H1 (cell line): ENCODE measurements around the gene HBD. TPM values are rescaled to one million over a fixed set of nuclear protein-coding genes. Genes with fewer than 3 reads are reported as not detected.
A peak's percentile ranks its signal among the peaks of the same experiment; 100 is the strongest.

Experiments used
- CTCF ChIA-PET: fragments of 300-600 bp; sonication (Branson Sonifier 250); formaldehyde crosslinking; loops from one replicate; lab custom pipeline; 2021; ENCODE audit not compliant: partially characterized antibody; lab: Charles Lee
- POLR2A ChIA-PET: fragments of 300-600 bp; sonication (Branson Sonifier 250); formaldehyde crosslinking; loops from one replicate; lab custom pipeline; 2021; ENCODE audit warnings: inconsistent platforms; ENCODE audit not compliant: partially characterized antibody; lab: Charles Lee
- DNase-seq, 2 experiments: peaks; one replicate each; pipeline versions ENCODE4 v3.0.0 to v3.0.0-alpha.2; 2010 to 2022; ENCODE audit warnings: low spot score in 2 of 2, low read depth in 1 of 2, mixed read lengths in 1 of 2
- FAIRE-seq: peaks from 2 replicates; lab custom pipeline; 2011; peaks lifted over from hg19 to GRCh38; lab: Jason Lieb, UNC
- H2AFZ ChIP-seq: 2 replicates; pipeline ENCODE4 v1.8.1; 2012; ENCODE audit warnings: low read length, inconsistent platforms
- H2AK5ac ChIP-seq: 2 replicates; pipeline ENCODE4 v1.6.1; 2013; ENCODE audit warnings: low read depth, low read length
- H2BK120ac ChIP-seq: replicated peaks from 2 replicates; pipeline ENCODE3; 2013; ENCODE audit warnings: low read depth, low read length, inconsistent platforms
- H2BK12ac ChIP-seq: 2 replicates; pipeline ENCODE4 v1.6.1; 2013; ENCODE audit warnings: low read depth, low read length
- H2BK15ac ChIP-seq: 2 replicates; pipeline ENCODE4 v1.6.1; 2013; ENCODE audit warnings: low read length
- H2BK20ac ChIP-seq: 2 replicates; pipeline ENCODE4 v1.6.1; 2013; ENCODE audit warnings: low read length
- H2BK5ac ChIP-seq: 2 replicates; pipeline ENCODE4 v1.6.1; 2013; ENCODE audit warnings: low read depth, low read length
- H3K14ac ChIP-seq: 2 replicates; pipeline ENCODE4 v1.6.1; 2013; ENCODE audit warnings: inconsistent platforms; ENCODE audit not compliant: insufficient read length
- H3K18ac ChIP-seq: 2 replicates; pipeline ENCODE4 v1.6.1; 2013; ENCODE audit warnings: low read length; ENCODE audit errors: extremely low read depth
- H3K23ac ChIP-seq: 2 replicates; pipeline ENCODE4 v1.6.1; 2013; ENCODE audit warnings: inconsistent platforms; ENCODE audit not compliant: insufficient read length
- H3K23me2 ChIP-seq: 2 replicates; pipeline ENCODE4 v1.6.1; 2013; ENCODE audit warnings: low read depth, low read length
- H3K27ac ChIP-seq: 2 replicates; pipeline ENCODE4 v1.6.1; 2011; ENCODE audit warnings: low read depth, low read length, inconsistent platforms
- H3K27me3 ChIP-seq, 4 experiments: replicated peaks in 1 of 4; 1 replicate in 1 of 4; 2 replicates in 3 of 4; pipeline versions ENCODE4 v1.6.1 to v1.8.1; 2011 to 2013; ENCODE audit warnings: low read length in 3 of 4, mild to moderate bottlenecking in 3 of 4, inconsistent platforms in 2 of 4, mixed read lengths in 2 of 4, moderate library complexity in 1 of 4; ENCODE audit not compliant: control insufficient read depth in 3 of 4, insufficient read depth in 3 of 4; ENCODE audit errors: extremely low read depth in 1 of 4
- H3K36me3 ChIP-seq, 4 experiments: 2 replicates each; pipeline versions ENCODE4 v1.6.1 to v1.8.1; 2011 to 2013; ENCODE audit warnings: mild to moderate bottlenecking in 4 of 4, low read length in 3 of 4, moderate library complexity in 2 of 4, control low read depth in 1 of 4, inconsistent platforms in 1 of 4; ENCODE audit not compliant: insufficient read depth in 4 of 4, control insufficient read depth in 2 of 4
- H3K4ac ChIP-seq: replicated peaks from 2 replicates; pipeline ENCODE3; 2013; ENCODE audit warnings: low read length, low read depth, mixed read lengths, inconsistent platforms; ENCODE audit not compliant: insufficient read length
- H3K4me1 ChIP-seq, 4 experiments: replicated peaks in 1 of 4; 1 replicate in 1 of 4; 2 replicates in 3 of 4; pipeline versions ENCODE4 v1.6.1 to v1.8.1; 2011 to 2013; ENCODE audit warnings: low read length in 3 of 4, inconsistent platforms in 2 of 4, mixed read lengths in 1 of 4; ENCODE audit not compliant: insufficient read depth in 4 of 4, control insufficient read depth in 3 of 4
- H3K4me2 ChIP-seq, 2 experiments: 2 replicates each; pipeline versions ENCODE4 v1.6.1 to v1.8.1; 2011 to 2013; ENCODE audit warnings: low read depth in 2 of 2, low read length in 2 of 2, control low read depth in 1 of 2, inconsistent platforms in 1 of 2, mild to moderate bottlenecking in 1 of 2; ENCODE audit not compliant: insufficient read depth in 1 of 2
- H3K4me3 ChIP-seq, 4 experiments: fragments of 200-600, 300-600 bp in 1 of 4; sonication (generic), shearing (Covaris generic), sonication (Bioruptor Twin) in 1 of 4; 2 replicates each; pipeline versions ENCODE4 v1.5.1 to v1.8.1; 2011 to 2016; ENCODE audit warnings: low read length in 4 of 4, low read depth in 3 of 4, control low read depth in 2 of 4, inconsistent platforms in 2 of 4, mild to moderate bottlenecking in 2 of 4, mixed read lengths in 1 of 4, moderate library complexity in 1 of 4; ENCODE audit not compliant: insufficient read depth in 2 of 4; ENCODE audit errors: extremely low read depth in 1 of 4
- H3K56ac ChIP-seq: replicated peaks from 2 replicates; pipeline ENCODE3; 2013; ENCODE audit warnings: low read depth, mild to moderate bottlenecking, mixed read lengths, low read length, inconsistent platforms; ENCODE audit not compliant: insufficient read length
- H3K79me1 ChIP-seq: 2 replicates; pipeline ENCODE4 v1.6.1; 2013; ENCODE audit warnings: low read depth, low read length, control low read depth
- H3K79me2 ChIP-seq, 2 experiments: 2 replicates each; pipeline versions ENCODE4 v1.6.1 to v1.8.1; 2012 to 2013; ENCODE audit warnings: low read length in 2 of 2, mild to moderate bottlenecking in 2 of 2, inconsistent platforms in 1 of 2; ENCODE audit not compliant: insufficient read depth in 2 of 2, control insufficient read depth in 1 of 2
- H3K9ac ChIP-seq, 4 experiments: replicated peaks in 1 of 4; 1 replicate in 1 of 4; 2 replicates in 3 of 4; pipeline versions ENCODE4 v1.6.1 to v1.8.1; 2011 to 2013; ENCODE audit warnings: low read depth in 3 of 4, low read length in 3 of 4, control low read depth in 2 of 4, mild to moderate bottlenecking in 2 of 4, moderate library complexity in 2 of 4, inconsistent platforms in 1 of 4; ENCODE audit errors: extremely low read depth in 1 of 4
- H3K9me3 ChIP-seq, 2 experiments: 2 replicates each; pipeline versions ENCODE4 v1.6.1 to v1.8.1; 2012 to 2013; ENCODE audit warnings: mild to moderate bottlenecking in 2 of 2, moderate library complexity in 2 of 2, control low read depth in 1 of 2, inconsistent platforms in 1 of 2, low read depth in 1 of 2, low read length in 1 of 2, mixed read lengths in 1 of 2; ENCODE audit not compliant: insufficient read depth in 2 of 2
- H4K20me1 ChIP-seq, 2 experiments: replicated peaks in 1 of 2; 2 replicates each; pipeline versions ENCODE3 to v1.8.1; 2011 to 2013; ENCODE audit warnings: inconsistent platforms in 2 of 2, low read length in 2 of 2, mild to moderate bottlenecking in 1 of 2; ENCODE audit not compliant: insufficient read depth in 2 of 2, control insufficient read depth in 1 of 2
- H4K5ac ChIP-seq: 2 replicates; pipeline ENCODE4 v1.6.1; 2013; ENCODE audit warnings: low read length, low read depth, mixed read lengths, inconsistent platforms; ENCODE audit not compliant: insufficient read length
- H4K8ac ChIP-seq: 2 replicates; pipeline ENCODE4 v1.8.0; 2013; ENCODE audit warnings: mild to moderate bottlenecking, moderate library complexity, low read length, inconsistent platforms; ENCODE audit not compliant: insufficient read depth; ENCODE audit errors: extremely low read depth
- H4K91ac ChIP-seq: replicated peaks from 2 replicates; pipeline ENCODE3; 2013; ENCODE audit warnings: low read length, mixed read lengths, inconsistent platforms; ENCODE audit not compliant: insufficient read length
- WGBS, 2 experiments: shearing (Covaris generic) in 1 of 2; methylation state at CpG; one replicate each; pipeline versions ENCODE4 v1.1.6 to v1.1.7; 2013 to 2015; ENCODE audit warnings: low lambda C conversion rate in 2 of 2, mixed read lengths in 2 of 2, inconsistent platforms in 1 of 2, low coverage in 1 of 2, missing lambda C conversion rate in 1 of 2; ENCODE audit not compliant: insufficient replicate concordance in 2 of 2, insufficient coverage in 1 of 2, insufficient read length in 1 of 2; ENCODE audit errors: extremely low coverage in 1 of 2, missing lambda C conversion rate in 1 of 2; 5-methylcytosine and 5-hydroxymethylcytosine counted together
- long read RNA-seq, 2 experiments: library from RNA in 1 of 2; library from capped mRNA in 1 of 2; stranded (forward); transcript quantifications; one replicate each; pipeline ENCODE4 v2.0.0, GENCODE V29; 2021; ENCODE audit warnings: inconsistent platforms in 1 of 2
- polyA minus RNA-seq, 3 experiments: library from RNA; depleted of rRNA, polyadenylated mRNA; stranded (reverse); fragments of >200 nt; gene quantifications; 1 replicate in 2 of 3; 2 replicates in 1 of 3; pipeline ENCODE4 v1.2.3, GENCODE V29; 2011
- polyA plus RNA-seq, 7 experiments: library from polyadenylated mRNA; depleted of rRNA in 3 of 7; stranded (reverse) in 5 of 7; unstranded in 2 of 7; fragments of >200 nt in 5 of 7; fragments of 200-250 nt in 2 of 7; gene quantifications; 1 replicate in 5 of 7; 2 replicates in 1 of 7; 4 replicates in 1 of 7; pipeline versions ENCODE4 v1.2.1 to v1.2.3, GENCODE V29; 2011 to 2013; ENCODE audit warnings: missing spikeins in 2 of 7, mixed read lengths in 2 of 7
- total RNA-seq: library from RNA; stranded (reverse); fragmentation: NEBNext Ultra II Directional; extraction: Animal tissue kit (Norgen Biotek cat#: 25700); gene quantifications from 2 replicates; pipeline ENCODE4 v1.2.1, GENCODE V29; 2021
- TF ChIP-seq, protein P1 (sequence below): IDR thresholded peaks from 2 replicates; pipeline ENCODE4 v1.6.1; 2012; ENCODE audit warnings: inconsistent platforms
- TF ChIP-seq, protein P2 (sequence below): IDR thresholded peaks from 2 replicates; pipeline ENCODE4 v1.6.1; 2012; ENCODE audit warnings: low read length, inconsistent platforms

The HBD gene
- not detected in 2 replicates for total RNA-seq
- not detected in 2 replicates for polyA plus RNA-seq (2011; rRNA removed)
- not detected for polyA plus RNA-seq (2011; cell fraction: cytosol; rRNA removed)
- polyA plus RNA-seq (2011; cell fraction: nucleus; rRNA removed) = not detected
- not detected in 4 replicates for polyA plus RNA-seq (2012, experiment 1 of 2)
- polyA plus RNA-seq (2012, experiment 2 of 2) = not detected
- polyA plus RNA-seq (2013, experiment 1 of 2) = not detected
- polyA plus RNA-seq (2013, experiment 2 of 2) = not detected
- polyA minus RNA-seq (2011; rRNA and poly(A)+ RNA removed) = not detected in 2 replicates
- polyA minus RNA-seq (2011; cell fraction: cytosol; rRNA and poly(A)+ RNA removed) = not detected
- not detected for polyA minus RNA-seq (2011; cell fraction: nucleus; rRNA and poly(A)+ RNA removed)
- long read RNA-seq, experiment 1 = 0 reads
- long read RNA-seq, experiment 2 = 0 reads

DNA sequence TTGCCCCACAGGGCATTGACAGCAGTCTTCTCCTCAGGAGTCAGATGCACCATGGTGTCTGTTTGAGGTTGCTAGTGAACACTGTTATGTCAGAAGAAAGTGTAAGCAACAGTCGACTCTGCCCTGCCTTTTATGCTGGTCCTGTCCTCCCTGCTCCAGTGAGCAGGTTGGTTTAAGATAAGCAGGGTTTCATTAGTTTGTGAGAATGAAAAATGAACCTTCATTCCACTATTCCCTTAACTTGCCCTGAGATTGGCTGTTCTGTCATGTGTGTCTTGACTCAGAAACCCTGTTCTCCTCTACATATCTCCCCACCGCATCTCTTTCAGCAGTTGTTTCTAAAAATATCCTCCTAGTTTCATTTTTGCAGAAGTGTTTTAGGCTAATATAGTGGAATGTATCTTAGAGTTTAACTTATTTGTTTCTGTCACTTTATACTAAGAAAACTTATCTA, at the start of gene HBD:
HBD (minus strand) TSS at position 103 of the 454 bp plus-strand sequence; CDS start at position 53, 50 bp downstream.
- Histone ChIP-seq H3K4me3 (no peak within 1 kb of the TSS), H3K27ac (no peak within 1 kb of the TSS), H2AFZ (peak within 1 kb of the TSS; percentile 44; the same call in 1 of the 2 replicates), H3K36me3 (no peaks in the 10 kb centered on the region), H4K20me1 (no peaks in the 10 kb centered on the region), H3K18ac (no peak within 1 kb of the TSS), H2BK20ac (no peak within 1 kb of the TSS), H2BK5ac (no peak within 1 kb of the TSS), H3K23me2 (no peaks in the 10 kb centered on the region; the same call in 1 of the 2 replicates), H4K8ac (no peak within 1 kb of the TSS), H2BK120ac (no peak within 1 kb of the TSS), H4K5ac (no peak within 1 kb of the TSS), H3K4me1 (no peaks in the 10 kb centered on the region), H2AK5ac (no peak within 1 kb of the TSS), H3K27me3 (no peaks in the 10 kb centered on the region), H4K91ac (no peak within 1 kb of the TSS), H3K4me2 (no peak within 1 kb of the TSS), H2BK12ac (no peak within 1 kb of the TSS), H3K56ac (no peak within 1 kb of the TSS), H3K4ac (no peak within 1 kb of the TSS), H3K79me2 (no peaks in the 10 kb centered on the region), H3K79me1 (no peaks in the 10 kb centered on the region), H3K9ac (no peak within 1 kb of the TSS), H3K14ac (no peak within 1 kb of the TSS), H3K23ac (no peak within 1 kb of the TSS), H2BK15ac (no peak within 1 kb of the TSS), H3K9me3 (no peaks in the 10 kb centered on the region)
- ChIA-PET CTCF (interaction anchor here (0.6 kb wide), 1 partner anchor 624 kb away, joined by 3 read pairs; no protein-coding TSS in a partner anchor), POLR2A (no interaction called here)
- TF ChIP-seq, protein P1, sequence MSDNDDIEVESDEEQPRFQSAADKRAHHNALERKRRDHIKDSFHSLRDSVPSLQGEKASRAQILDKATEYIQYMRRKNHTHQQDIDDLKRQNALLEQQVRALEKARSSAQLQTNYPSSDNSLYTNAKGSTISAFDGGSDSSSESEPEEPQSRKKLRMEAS = no peak
- TF ChIP-seq, protein P2, sequence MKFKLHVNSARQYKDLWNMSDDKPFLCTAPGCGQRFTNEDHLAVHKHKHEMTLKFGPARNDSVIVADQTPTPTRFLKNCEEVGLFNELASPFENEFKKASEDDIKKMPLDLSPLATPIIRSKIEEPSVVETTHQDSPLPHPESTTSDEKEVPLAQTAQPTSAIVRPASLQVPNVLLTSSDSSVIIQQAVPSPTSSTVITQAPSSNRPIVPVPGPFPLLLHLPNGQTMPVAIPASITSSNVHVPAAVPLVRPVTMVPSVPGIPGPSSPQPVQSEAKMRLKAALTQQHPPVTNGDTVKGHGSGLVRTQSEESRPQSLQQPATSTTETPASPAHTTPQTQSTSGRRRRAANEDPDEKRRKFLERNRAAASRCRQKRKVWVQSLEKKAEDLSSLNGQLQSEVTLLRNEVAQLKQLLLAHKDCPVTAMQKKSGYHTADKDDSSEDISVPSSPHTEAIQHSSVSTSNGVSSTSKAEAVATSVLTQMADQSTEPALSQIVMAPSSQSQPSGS = no peak
- no peak for FAIRE-seq
- DNase-seq = no peak
- WGBS, 2 experiments = 74% methylated on average over 2 of the region's 2 CpGs; no CpG with 5 or more reads in 1 of the 2 experiments
